Measurements from ENCODE around the gene CCDC7. TPM values are rescaled to one million over a fixed set of nuclear protein-coding genes. Genes with fewer than 3 reads are reported as not detected.

Gene CCDC7
- total RNA-seq, 1 experiment from 2014 or later = 4.0 TPM

GRCh38 chr10:32890444-32890843, 444.5 kb downstream of the CCDC7 start:
- Histone ChIP-seq H3K4me3 (replicated peaks in 1 of 2; ENCODE audit: low read depth in 1 of 2, low read length in 2 of 2) (no peak overlapping the region), H3K9me3 (ENCODE audit: control insufficient read depth in 1 of 2, insufficient read depth in 1 of 2, low read depth in 1 of 2, low read length in 2 of 2) (no peaks in the 10 kb centered on the region), H2AFZ (ENCODE audit: low read depth, low read length, poor library complexity, severe bottlenecking) (no peak overlapping the region), H4K20me1 (ENCODE audit: insufficient read depth) (no peaks in the 10 kb centered on the region), H3K4me2 (ENCODE audit: low read length) (no peak overlapping the region), H3K79me2 (ENCODE audit: insufficient read depth, low read length) (no peaks in the 10 kb centered on the region), H3K27ac (ENCODE audit: low read depth, low read length) (no peak overlapping the region), H3K9me2 (ENCODE audit: insufficient read depth) (no peaks in the 10 kb centered on the region), H3K4me1 (ENCODE audit: control insufficient read depth in 1 of 2, insufficient read depth in 2 of 2, low read length in 2 of 2) (no peaks in the 10 kb centered on the region), H3K27me3 (ENCODE audit: insufficient read depth, low read length) (no peaks in the 10 kb centered on the region), H3K9ac (ENCODE audit: low read length) (no peak overlapping the region), H3K36me3 (ENCODE audit: control insufficient read depth in 1 of 2, insufficient read depth in 2 of 2, low read length in 2 of 2) (no peaks in the 10 kb centered on the region)
- no peak for TF ChIP-seq ELF1 (IDR thresholded peaks at IDR 0.05; ENCODE audit: borderline replicate concordance, low read depth)
- no peak for TF ChIP-seq SRF (IDR thresholded peaks at IDR 0.05; ENCODE audit: low read depth)
- TF ChIP-seq CTCF (IDR thresholded peaks at IDR 0.05 in 2 of 3, conservative IDR thresholded peaks at IDR 0.05 in 1 of 3; ENCODE audit: borderline replicate concordance in 1 of 3, insufficient read depth in 1 of 3, low read depth in 2 of 3, low read length in 2 of 3) = no peak
- no TSS peak for BruUV-seq (replicated peaks)
- intact Hi-C loops (cut with micrococcal nuclease) = no loop called here
- CTCF ChIA-PET = no interaction called here
- no peak for ATAC-seq
- RAD21 ChIA-PET (ENCODE audit: low non-redundant PET in 1 of 2, low total read pairs in 2 of 2, uncharacterized antibody in 2 of 2, unreplicated experiment in 2 of 2) = no interaction called here
- no peak for DNase-seq (ENCODE audit: low read depth, low spot score)
- POLR2A ChIA-PET = no interaction called here

GRCh38 chr10:32891261-32891660, 445.3 kb downstream of the CCDC7 start:
- ChIA-PET CTCF (no interaction called here), POLR2A (no interaction called here)
- BruUV-seq (replicated peaks) = no TSS peak

More at GRCh38 chr10:32891261-32891660, 445.3 kb downstream of the CCDC7 start:
- DNase-seq (ENCODE audit: low read depth, low spot score) (no peak), ATAC-seq (no peak)
- intact Hi-C loops (cut with micrococcal nuclease) = no loop called here
- H3K9me3 ChIP-seq (ENCODE audit: control insufficient read depth in 1 of 2, insufficient read depth in 1 of 2, low read depth in 1 of 2, low read length in 2 of 2) = no peaks in the 10 kb centered on the region
- no peak overlapping the region for H3K4me3 ChIP-seq (replicated peaks in 1 of 2; ENCODE audit: low read depth in 1 of 2, low read length in 2 of 2)
- no peaks in the 10 kb centered on the region for H3K4me1 ChIP-seq (ENCODE audit: control insufficient read depth in 1 of 2, insufficient read depth in 2 of 2, low read length in 2 of 2)
- TF ChIP-seq SP1 (IDR thresholded peaks at IDR 0.05; ENCODE audit: low read depth) (no peak), ZFX (IDR thresholded peaks at IDR 0.05) (no peak)
- H3K27ac ChIP-seq (ENCODE audit: low read depth, low read length) = no peak overlapping the region
- RAD21 ChIA-PET (ENCODE audit: low non-redundant PET in 1 of 2, low total read pairs in 2 of 2, uncharacterized antibody in 2 of 2, unreplicated experiment in 2 of 2) = no interaction called here
- H4K20me1 ChIP-seq (ENCODE audit: insufficient read depth) = no peaks in the 10 kb centered on the region
- peaks cover under 1 to 1% of the 10 kb centered on the region in 2 experiments; a peak in 2 of 4 replicates for H3K36me3 ChIP-seq (ENCODE audit: control insufficient read depth in 1 of 2, insufficient read depth in 2 of 2, low read length in 2 of 2)
- H3K9me2 ChIP-seq (ENCODE audit: insufficient read depth) = no peaks in the 10 kb centered on the region
- H2AFZ ChIP-seq (ENCODE audit: low read depth, low read length, poor library complexity, severe bottlenecking) = no peak overlapping the region
- no peaks in the 10 kb centered on the region for H3K79me2 ChIP-seq (ENCODE audit: insufficient read depth, low read length)
- H3K4me2 ChIP-seq (ENCODE audit: low read length) = no peak overlapping the region
- H3K27me3 ChIP-seq (ENCODE audit: insufficient read depth, low read length) = no peaks in the 10 kb centered on the region
- H3K9ac ChIP-seq (ENCODE audit: low read length) = no peak overlapping the region
